ENCODE measurements around the gene SSBP2.
"Not testable (repeated sequence)": the region's sequence is repeated elsewhere in the genome, so short reads cannot be mapped to it uniquely, and the experiment has no call there.

SSBP2 gene

GRCh38 chr5:81726297-81726696 is 24.6 kb downstream of the SSBP2 start:
- no peak for DNase-seq

GRCh38 chr5:81724571-81724970 is 26.3 kb downstream of the SSBP2 start:
- no peak for DNase-seq

GRCh38 chr5:81724108-81724507 is 26.8 kb downstream of the SSBP2 start:
- DNase-seq, result no peak

- no peak for DNase-seq
These were observed 29.8 kb downstream of the SSBP2 start for GRCh38 chr5:81721049-81721448.

- DNase-seq, result no peak
These were observed 31.1 kb downstream of the SSBP2 start for GRCh38 chr5:81719743-81720345.

- peak; percentile 3 for DNase-seq
These were observed 32.6 kb downstream of the SSBP2 start for GRCh38 chr5:81718300-81718699.

- no peak for DNase-seq
These were observed 33.0 kb downstream of the SSBP2 start for GRCh38 chr5:81717860-81718259.

GRCh38 chr5:81717226-81717625 is 33.7 kb downstream of the SSBP2 start:
- no peak for DNase-seq

GRCh38 chr5:81714076-81714475 is 36.8 kb downstream of the SSBP2 start:
- not testable (repeated sequence) for DNase-seq

GRCh38 chr5:81708889-81709288 is 42.0 kb downstream of the SSBP2 start:
- DNase-seq, result no peak

GRCh38 chr5:81703840-81704239 is 47.1 kb downstream of the SSBP2 start:
- no peak for DNase-seq

GRCh38 chr5:81700166-81700565 is 50.7 kb downstream of the SSBP2 start:
- DNase-seq, result no peak

GRCh38 chr5:81698813-81699212 is 52.1 kb downstream of the SSBP2 start:
- DNase-seq, result no peak

- DNase-seq, result no peak
These were observed 54.2 kb downstream of the SSBP2 start for GRCh38 chr5:81696418-81697397.

- DNase-seq, result no peak
These were observed 56.2 kb downstream of the SSBP2 start for GRCh38 chr5:81694726-81695125.

- no peak for DNase-seq
These were observed 62.7 kb downstream of the SSBP2 start for GRCh38 chr5:81688215-81688614.

- DNase-seq, result no peak
These were observed 63.6 kb downstream of the SSBP2 start for GRCh38 chr5:81687292-81687691.

- DNase-seq, result no peak
These were observed 65.4 kb downstream of the SSBP2 start for GRCh38 chr5:81685471-81685870.

- DNase-seq, result no peak
These were observed 71.0 kb downstream of the SSBP2 start for GRCh38 chr5:81679885-81680284.

GRCh38 chr5:81675420-81675819 is 75.5 kb downstream of the SSBP2 start:
- no peak for DNase-seq

GRCh38 chr5:81665795-81666194 is 85.1 kb downstream of the SSBP2 start:
- no peak for DNase-seq

- DNase-seq, result not testable (repeated sequence)
These were observed 90.3 kb downstream of the SSBP2 start for GRCh38 chr5:81660624-81661023.

GRCh38 chr5:81657386-81657785 is 93.5 kb downstream of the SSBP2 start:
- DNase-seq, result no peak

GRCh38 chr5:81656783-81657182 is 94.1 kb downstream of the SSBP2 start:
- no peak for DNase-seq
